ENCODE results near the gene ZNF653. TPM values are rescaled to one million over a fixed set of nuclear protein-coding genes. Genes with fewer than 3 reads are reported as not detected.
A peak's percentile ranks its signal among the peaks of the same experiment; 100 is the strongest.
"Not testable (repeated sequence)": the region's sequence is repeated elsewhere in the genome, so short reads cannot be mapped to it uniquely, and the experiment has no call there.

The ZNF653 gene
- total RNA-seq, 1 donor from 2014 or later = 23.4 TPM

GRCh38 chr19:11460207-11460606 is 45.4 kb downstream of the ZNF653 start:
- TF ChIP-seq CTCF (conservative IDR thresholded peaks at IDR 0.05; ENCODE audit: low read depth, low read length) = peak; percentile 45
- no peak overlapping the region for H3K4me3 ChIP-seq (ENCODE audit: low read depth, low read length)
- DNase-seq (ENCODE audit: low read depth) = no peak

- not testable (repeated sequence) for DNase-seq (ENCODE audit: low read depth); H3K4me3 ChIP-seq (ENCODE audit: low read depth, low read length)
These were observed 46.7 kb downstream of the ZNF653 start for GRCh38 chr19:11458912-11459311.

GRCh38 chr19:11458236-11458900 is 47.3 kb downstream of the ZNF653 start:
- no peak overlapping the region for H3K4me3 ChIP-seq (ENCODE audit: low read depth, low read length)
- no peak for DNase-seq (ENCODE audit: low read depth)
- TF ChIP-seq CTCF (conservative IDR thresholded peaks at IDR 0.05; ENCODE audit: low read depth, low read length) = no peak

GRCh38 chr19:11457831-11458230 is 47.8 kb downstream of the ZNF653 start:
- no peak for TF ChIP-seq CTCF (conservative IDR thresholded peaks at IDR 0.05; ENCODE audit: low read depth, low read length)
- no peak for DNase-seq (ENCODE audit: low read depth)

GRCh38 chr19:11457115-11457514 is 48.5 kb downstream of the ZNF653 start:
- no peak for DNase-seq (ENCODE audit: low read depth)
- no peak for TF ChIP-seq CTCF (conservative IDR thresholded peaks at IDR 0.05; ENCODE audit: low read depth, low read length)
- H3K4me3 ChIP-seq (ENCODE audit: low read depth, low read length) = no peak overlapping the region

More at GRCh38 chr19:11457831-11458230, 47.8 kb downstream of the ZNF653 start:
- no peak overlapping the region for H3K4me3 ChIP-seq (ENCODE audit: low read depth, low read length)

- DNase-seq (ENCODE audit: low read depth) = no peak
- no peak for TF ChIP-seq CTCF (conservative IDR thresholded peaks at IDR 0.05; ENCODE audit: low read depth, low read length)
- no peak overlapping the region for H3K4me3 ChIP-seq (ENCODE audit: low read depth, low read length)
These were observed 49.0 kb downstream of the ZNF653 start for GRCh38 chr19:11456659-11457058.

- not testable (repeated sequence) for DNase-seq (ENCODE audit: low read depth); H3K4me3 ChIP-seq (ENCODE audit: low read depth, low read length)
These were observed 50.4 kb downstream of the ZNF653 start for GRCh38 chr19:11455233-11455554.

- TF ChIP-seq CTCF (conservative IDR thresholded peaks at IDR 0.05; ENCODE audit: low read depth, low read length) = peak; percentile 50
- H3K4me3 ChIP-seq (ENCODE audit: low read depth, low read length) = no peak overlapping the region
- DNase-seq (ENCODE audit: low read depth) = no peak
These were observed 51.9 kb downstream of the ZNF653 start for GRCh38 chr19:11453468-11454341.

Data from epithelial cell of proximal tubule (primary cell).